ENCODE data around the gene KIF27. TPM values are rescaled to one million over a fixed set of nuclear protein-coding genes. Genes with fewer than 3 reads are reported as not detected.
A peak's percentile ranks its signal among the peaks of the same experiment; 100 is the strongest.
"Not testable (repeated sequence)": the region's sequence is repeated elsewhere in the genome, so short reads cannot be mapped to it uniquely, and the experiment has no call there.

The KIF27 gene
- total RNA-seq (2014; rRNA removed; shearing (Covaris generic); ENCODE audit: low replicate concordance) = 0.69 and 1.8 TPM in 2 replicates

GRCh38 chr9:83920927-83921707, at the start of gene KIF27:
KIF27 (minus strand) TSS chr9:83921432; CDS start chr9:83915591, 5,841 bp downstream.
- Histone ChIP-seq H3K9me3 (no peaks in the 10 kb centered on the region), H3K4me3 (peak within 1 kb of the TSS; percentile 63), H3K36me3 (no peaks in the 10 kb centered on the region), H3K27me3 (no peaks in the 10 kb centered on the region)
- peak; percentile 96 for DNase-seq

GRCh38 chr9:83969602-83970001, 48.4 kb upstream of the KIF27 start:
- no peak for DNase-seq

GRCh38 chr9:83967073-83967472, 45.8 kb upstream of the KIF27 start:
- Histone ChIP-seq H3K9me3 (no peaks in the 10 kb centered on the region), H3K36me3 (peaks cover 53% of the 10 kb centered on the region), H3K27me3 (no peaks in the 10 kb centered on the region), H3K4me3 (no peak overlapping the region)
- DNase-seq = no peak

More at GRCh38 chr9:83969602-83970001, 48.4 kb upstream of the KIF27 start:
- Histone ChIP-seq H3K9me3 (no peaks in the 10 kb centered on the region), H3K36me3 (peaks cover 78% of the 10 kb centered on the region), H3K4me3 (no peak overlapping the region), H3K27me3 (no peaks in the 10 kb centered on the region)

- H3K36me3 ChIP-seq = peaks cover 44% of the 10 kb centered on the region
- DNase-seq = no peak
- H3K27me3 ChIP-seq = no peaks in the 10 kb centered on the region
- H3K9me3 ChIP-seq = no peaks in the 10 kb centered on the region
- H3K4me3 ChIP-seq = no peak overlapping the region
Measured at GRCh38 chr9:83966209-83966582, 45.0 kb upstream of the KIF27 start.

- Histone ChIP-seq H3K27me3 (no peaks in the 10 kb centered on the region), H3K9me3 (no peaks in the 10 kb centered on the region), H3K36me3 (peaks cover 38% of the 10 kb centered on the region), H3K4me3 (no peak overlapping the region)
- DNase-seq = no peak
Measured at GRCh38 chr9:83965350-83966208, 44.3 kb upstream of the KIF27 start.

- H3K4me3 ChIP-seq = no peak overlapping the region
- H3K27me3 ChIP-seq = no peaks in the 10 kb centered on the region
- H3K9me3 ChIP-seq = no peaks in the 10 kb centered on the region
- DNase-seq = no peak
- H3K36me3 ChIP-seq = peaks cover 32% of the 10 kb centered on the region
Measured at GRCh38 chr9:83964973-83965349, 43.7 kb upstream of the KIF27 start.

- H3K4me3 ChIP-seq = no peak overlapping the region
- DNase-seq = no peak
Measured at GRCh38 chr9:83962165-83962564, 40.9 kb upstream of the KIF27 start.

GRCh38 chr9:83960991-83961390, 39.8 kb upstream of the KIF27 start:
- Histone ChIP-seq H3K27me3 (no peaks in the 10 kb centered on the region), H3K4me3 (no peak overlapping the region), H3K9me3 (no peaks in the 10 kb centered on the region), H3K36me3 (no peaks in the 10 kb centered on the region)
- no peak for DNase-seq

More at GRCh38 chr9:83962165-83962564, 40.9 kb upstream of the KIF27 start:
- Histone ChIP-seq H3K9me3 (no peaks in the 10 kb centered on the region), H3K27me3 (no peaks in the 10 kb centered on the region), H3K36me3 (peaks cover 10% of the 10 kb centered on the region)

GRCh38 chr9:83959061-83959460, 37.8 kb upstream of the KIF27 start:
- H3K36me3 ChIP-seq = no peaks in the 10 kb centered on the region; the same call in 1 of the 2 replicates
- DNase-seq = peak; percentile 80
- no peaks in the 10 kb centered on the region for H3K9me3 ChIP-seq
- no peak overlapping the region for H3K4me3 ChIP-seq
- H3K27me3 ChIP-seq = no peaks in the 10 kb centered on the region

- H3K36me3 ChIP-seq = peaks cover under 1% of the 10 kb centered on the region; the same call in 1 of the 2 replicates
- H3K9me3 ChIP-seq = no peaks in the 10 kb centered on the region
- peak overlapping the region; percentile 61 for H3K4me3 ChIP-seq
- no peaks in the 10 kb centered on the region for H3K27me3 ChIP-seq
- no peak for DNase-seq
Measured at GRCh38 chr9:83957248-83957513, 35.9 kb upstream of the KIF27 start.

GRCh38 chr9:83956436-83957247, 35.4 kb upstream of the KIF27 start:
- Histone ChIP-seq H3K9me3 (no peaks in the 10 kb centered on the region), H3K36me3 (peaks cover 5% of the 10 kb centered on the region; the same call in 1 of the 2 replicates), H3K4me3 (peak overlapping the region; percentile 61), H3K27me3 (no peaks in the 10 kb centered on the region)
- peak; percentile 76 for DNase-seq

- no peaks in the 10 kb centered on the region for H3K27me3 ChIP-seq
- peak overlapping the region; percentile 61 for H3K4me3 ChIP-seq
- no peaks in the 10 kb centered on the region for H3K9me3 ChIP-seq
- peaks cover 5% of the 10 kb centered on the region; the same call in 1 of the 2 replicates for H3K36me3 ChIP-seq
- DNase-seq = peak; percentile 18
Measured at GRCh38 chr9:83956086-83956435, 34.8 kb upstream of the KIF27 start.

GRCh38 chr9:83948096-83948495, 26.9 kb upstream of the KIF27 start:
- H3K36me3 ChIP-seq = peaks cover 12% of the 10 kb centered on the region
- H3K4me3 ChIP-seq, H3K9me3 ChIP-seq, H3K27me3 ChIP-seq, DNase-seq: not testable (repeated sequence)

GRCh38 chr9:83940590-83941303, 19.5 kb upstream of the KIF27 start:
- H3K4me3 ChIP-seq = no peak overlapping the region
- no peak for DNase-seq
- H3K36me3 ChIP-seq = peaks cover 6% of the 10 kb centered on the region
- no peaks in the 10 kb centered on the region for H3K27me3 ChIP-seq
- H3K9me3 ChIP-seq = no peaks in the 10 kb centered on the region

- Histone ChIP-seq H3K27me3 (no peaks in the 10 kb centered on the region), H3K9me3 (no peaks in the 10 kb centered on the region), H3K4me3 (no peak overlapping the region), H3K36me3 (no peaks in the 10 kb centered on the region; the same call in none of the 2 replicates)
- DNase-seq = no peak
Measured at GRCh38 chr9:83937861-83938455, 16.7 kb upstream of the KIF27 start.

- no peak for DNase-seq
- Histone ChIP-seq H3K27me3 (no peaks in the 10 kb centered on the region), H3K4me3 (no peak overlapping the region), H3K9me3 (no peaks in the 10 kb centered on the region), H3K36me3 (no peaks in the 10 kb centered on the region; the same call in 1 of the 2 replicates)
Measured at GRCh38 chr9:83936523-83936922, 15.3 kb upstream of the KIF27 start.

Data from MG63 (cell line).